GM15510 (cell line): Measurements from ENCODE around the gene ZYX.

Experiments used
- POLR2A ChIP-seq: IDR thresholded peaks from 3 replicates; pipeline ENCODE4 v1.6.1; 2011; ENCODE audit warnings: borderline replicate concordance; ENCODE audit not compliant: insufficient read length; ENCODE audit errors: extremely low read depth

Gene ZYX

DNA sequence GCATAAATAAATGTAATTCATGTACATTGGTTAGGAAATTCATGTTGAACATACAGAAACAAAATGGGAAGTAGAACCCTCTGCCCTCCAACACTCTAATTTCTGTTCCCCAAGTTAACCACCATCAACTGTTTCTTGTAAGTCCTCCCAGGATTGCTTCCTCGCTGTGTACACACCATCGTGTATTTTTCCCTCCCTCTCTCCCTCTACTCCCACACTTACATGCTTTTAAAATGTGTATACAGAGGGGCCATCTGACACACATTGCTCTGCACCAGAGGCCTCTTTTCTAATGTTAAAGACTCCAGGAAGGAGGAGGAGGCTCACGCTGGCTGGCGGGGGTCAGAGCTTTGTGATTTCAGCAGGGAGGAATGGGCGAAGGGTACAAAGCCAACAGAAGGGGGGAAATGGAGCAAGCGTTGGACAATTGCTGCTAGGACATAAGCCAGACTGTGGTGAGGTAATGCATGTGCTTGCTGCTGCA is 29.4 kb downstream of the ZYX start:
- TF ChIP-seq POLR2A, result no peak

DNA sequence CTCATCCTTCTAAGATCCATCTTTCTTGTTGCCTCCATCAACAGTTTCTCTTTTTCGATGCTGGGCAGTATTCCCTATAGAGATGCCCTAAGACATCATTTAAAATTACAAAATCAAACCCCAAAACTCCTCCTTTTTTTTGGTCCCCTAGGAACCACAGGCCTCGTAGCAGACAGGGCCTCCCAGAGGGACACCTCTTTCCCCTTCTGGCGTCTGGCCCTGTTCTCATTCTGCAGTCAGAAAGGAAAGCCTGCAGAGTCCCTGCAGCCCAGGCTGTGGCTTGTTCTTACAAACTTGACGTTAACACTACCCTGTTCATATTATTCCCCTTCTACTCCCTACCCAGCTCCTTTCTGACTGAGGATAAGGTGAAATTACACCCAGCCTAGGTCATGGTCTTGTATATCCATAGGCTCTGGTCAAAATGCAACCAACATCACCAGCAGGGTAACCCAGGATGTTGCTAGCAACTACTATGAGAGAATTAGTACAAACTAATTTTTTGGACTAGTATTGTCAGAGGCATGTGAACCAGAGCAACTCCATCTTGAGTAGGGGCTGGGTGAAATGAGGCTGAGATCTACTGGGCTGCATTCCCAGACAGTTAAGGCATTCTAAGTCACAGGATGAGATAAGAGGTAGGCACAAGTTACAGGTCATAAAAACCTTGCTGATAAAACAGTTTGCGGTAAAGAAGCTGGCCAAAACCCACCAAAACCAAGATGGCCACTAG is 31.0 kb downstream of the ZYX start:
- no peak for TF ChIP-seq POLR2A

DNA sequence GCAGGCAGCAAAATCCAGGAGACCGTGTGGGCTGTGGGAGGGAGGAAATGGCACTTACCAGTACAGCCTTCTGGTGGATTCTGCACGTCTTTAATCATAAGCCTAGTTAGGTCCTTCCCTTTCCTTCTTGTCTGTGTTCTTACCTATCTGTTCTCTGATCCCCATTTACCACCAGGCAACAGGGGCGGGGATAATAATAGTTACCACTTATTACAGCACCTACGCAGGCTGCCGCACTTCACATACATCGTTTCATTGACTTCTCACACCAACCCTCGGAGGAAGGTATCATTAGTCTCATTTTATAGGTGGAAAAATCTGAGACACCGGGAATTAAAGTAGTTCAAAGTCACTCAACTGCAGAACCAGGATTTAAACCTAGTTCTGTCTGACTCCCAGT is 32.0 kb downstream of the ZYX start:
- no peak for TF ChIP-seq POLR2A

DNA sequence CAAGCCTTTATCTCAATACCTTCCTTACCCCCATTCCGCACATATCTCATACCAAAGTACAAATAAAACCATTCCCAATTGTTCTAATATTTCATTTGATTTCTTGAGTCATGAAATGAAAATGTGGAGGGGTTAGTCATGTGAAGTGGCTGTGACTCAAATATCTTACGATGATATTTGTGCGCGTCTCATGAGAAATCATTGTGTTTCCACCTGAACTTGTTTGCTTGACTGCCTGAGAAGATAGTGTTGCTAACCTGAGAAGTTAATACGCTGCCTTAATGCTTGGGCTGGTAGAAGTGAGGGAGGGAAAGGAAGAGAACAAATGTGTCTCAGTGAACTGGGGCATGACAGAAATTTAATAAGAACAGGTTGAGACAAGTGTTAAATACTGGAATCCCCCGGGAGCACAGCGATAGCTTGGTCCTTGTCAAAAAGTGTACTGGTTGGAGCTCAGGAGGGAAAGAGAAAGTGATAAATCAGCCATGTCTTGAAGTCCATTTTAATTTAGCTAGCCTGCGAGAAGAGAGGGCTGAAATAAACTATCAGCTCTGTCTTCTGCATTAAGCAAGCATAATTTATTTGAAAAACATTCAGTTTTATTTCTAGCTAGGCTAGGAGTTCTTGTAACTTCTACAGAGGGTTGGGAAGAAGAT is 34.7 kb downstream of the ZYX start:
- TF ChIP-seq POLR2A, result no peak

DNA sequence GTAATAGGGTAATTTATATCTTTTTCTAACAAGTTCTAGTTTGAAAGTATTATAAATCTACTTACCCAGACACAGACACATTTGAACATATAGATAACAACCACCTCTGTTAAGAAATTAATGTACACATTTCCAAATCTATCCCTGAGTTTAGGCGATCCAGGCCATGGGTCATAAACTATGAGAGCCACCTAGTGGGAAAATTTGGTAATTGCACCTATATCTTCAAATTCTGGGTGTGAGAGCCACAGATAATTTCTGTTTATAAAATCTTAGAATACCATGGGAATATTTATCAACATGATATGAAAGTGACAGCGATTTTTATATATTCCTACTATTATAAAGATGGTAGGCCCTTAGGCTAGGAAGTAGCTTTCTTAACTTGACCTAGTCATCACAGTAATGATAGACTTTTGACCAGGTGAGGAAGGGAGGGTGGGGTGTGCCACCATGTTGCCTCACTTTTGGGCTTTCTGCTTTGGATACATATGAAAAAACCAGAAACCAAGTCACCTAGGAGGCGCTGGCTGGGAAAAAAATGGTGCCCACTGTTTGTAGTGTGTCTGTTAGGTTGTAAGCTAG is 35.5 kb downstream of the ZYX start:
- no peak for TF ChIP-seq POLR2A

DNA sequence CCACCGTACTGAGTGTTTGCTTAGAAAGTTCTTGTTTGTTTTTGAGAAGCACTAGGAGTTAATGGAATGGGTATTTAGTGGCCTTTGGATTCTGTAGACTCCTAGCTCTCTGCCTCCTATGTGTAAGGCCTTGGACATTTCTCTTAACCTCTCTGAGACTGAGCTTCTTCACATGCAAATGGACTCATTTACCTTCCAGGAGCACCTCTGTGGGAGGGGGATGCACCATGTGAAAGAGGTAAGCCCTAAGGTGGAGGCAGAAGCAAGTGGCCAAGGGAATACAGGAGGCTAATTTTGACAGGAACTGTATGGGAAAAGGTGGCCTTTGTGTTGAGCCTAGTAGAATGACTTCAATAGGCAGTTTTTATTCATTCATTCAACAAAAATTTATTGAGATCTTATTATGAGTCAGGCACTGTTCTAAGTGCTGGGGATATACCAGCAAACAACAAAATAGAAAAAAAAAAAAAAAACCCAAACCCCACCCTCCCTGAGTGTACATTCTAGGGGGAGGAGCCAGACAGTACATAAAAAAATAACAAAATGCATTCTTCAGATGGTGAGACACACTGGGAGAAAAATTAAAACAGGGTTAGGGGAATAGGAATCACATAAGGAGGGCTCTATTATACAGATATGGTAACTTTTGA is 36.7 kb downstream of the ZYX start:
- TF ChIP-seq POLR2A, result no peak

DNA sequence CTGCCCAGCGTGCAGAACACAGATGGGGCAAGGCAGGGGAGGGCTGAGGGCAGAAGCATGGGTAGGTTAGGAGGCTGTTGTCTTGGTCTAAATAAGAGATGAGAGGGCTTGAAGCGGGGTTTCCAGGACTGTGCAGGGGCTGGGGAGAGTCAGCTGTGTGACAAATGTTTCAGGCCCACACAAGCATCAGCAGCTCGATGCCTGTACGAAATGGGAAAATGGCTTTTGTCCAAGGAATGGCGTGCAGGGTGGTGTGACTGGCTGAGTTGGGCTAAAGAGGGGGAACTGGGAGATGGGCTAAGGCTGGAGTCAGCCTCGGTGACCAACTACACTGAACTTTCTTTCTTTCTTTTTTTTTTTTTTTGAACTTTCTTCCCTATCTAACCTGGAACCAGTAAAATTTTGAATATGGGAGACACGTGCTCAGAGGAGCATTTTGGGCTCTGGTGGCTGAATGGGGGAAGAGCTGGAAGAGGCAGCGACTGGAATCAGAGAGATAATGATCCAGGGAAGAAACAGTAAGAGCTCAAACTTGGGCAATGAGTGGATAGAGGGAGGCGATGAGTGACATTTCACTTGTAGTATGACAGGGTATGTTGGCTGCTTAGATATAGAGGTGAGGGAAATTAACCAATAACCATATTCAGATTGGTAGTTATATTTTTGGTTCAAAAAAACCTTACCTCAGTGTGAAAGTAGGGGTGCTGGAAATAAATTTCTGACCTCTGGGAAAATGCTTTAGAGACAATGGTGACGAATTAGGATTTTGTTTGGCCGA is 37.7 kb downstream of the ZYX start:
- TF ChIP-seq POLR2A, result no peak

DNA sequence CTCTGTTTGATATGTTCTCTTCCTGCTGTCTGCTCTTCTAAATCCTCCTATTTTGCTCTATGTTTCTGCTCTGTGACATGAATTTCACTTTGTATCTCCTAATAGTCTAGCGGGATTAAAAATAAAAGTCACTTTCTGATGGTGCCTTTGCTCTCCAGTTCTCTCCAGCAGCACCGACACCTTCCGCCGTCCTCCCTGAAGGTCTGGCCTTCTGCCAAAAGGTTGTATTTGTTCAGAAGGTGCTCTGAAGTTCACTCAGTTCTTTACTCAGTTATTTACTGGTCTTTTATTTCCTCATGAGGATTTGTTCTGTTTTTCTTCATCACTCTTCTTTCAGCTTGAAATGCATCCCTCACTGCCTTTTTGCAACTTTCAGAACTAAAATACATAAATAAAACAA is 38.7 kb downstream of the ZYX start:
- no peak for TF ChIP-seq POLR2A

DNA sequence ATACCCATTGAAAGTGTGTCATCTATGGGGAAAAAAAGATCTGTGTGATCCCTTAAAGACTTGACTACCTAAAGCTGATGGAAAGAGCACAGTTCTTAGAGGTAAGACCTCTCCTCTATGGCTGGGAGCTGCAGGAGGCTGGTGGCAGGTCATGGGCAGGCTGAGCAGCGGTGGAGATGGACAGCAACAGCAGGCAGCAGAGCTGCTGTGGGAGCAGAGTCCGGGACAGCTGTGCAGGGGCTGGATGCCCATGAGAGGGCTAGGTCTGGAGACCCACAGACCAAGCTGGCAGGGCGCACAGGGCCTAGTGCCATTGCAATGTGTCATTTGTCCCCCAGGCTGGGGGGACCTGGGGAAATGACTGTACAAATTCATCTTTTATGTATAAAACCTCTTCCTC is 40.9 kb downstream of the ZYX start:
- no peak for TF ChIP-seq POLR2A

DNA sequence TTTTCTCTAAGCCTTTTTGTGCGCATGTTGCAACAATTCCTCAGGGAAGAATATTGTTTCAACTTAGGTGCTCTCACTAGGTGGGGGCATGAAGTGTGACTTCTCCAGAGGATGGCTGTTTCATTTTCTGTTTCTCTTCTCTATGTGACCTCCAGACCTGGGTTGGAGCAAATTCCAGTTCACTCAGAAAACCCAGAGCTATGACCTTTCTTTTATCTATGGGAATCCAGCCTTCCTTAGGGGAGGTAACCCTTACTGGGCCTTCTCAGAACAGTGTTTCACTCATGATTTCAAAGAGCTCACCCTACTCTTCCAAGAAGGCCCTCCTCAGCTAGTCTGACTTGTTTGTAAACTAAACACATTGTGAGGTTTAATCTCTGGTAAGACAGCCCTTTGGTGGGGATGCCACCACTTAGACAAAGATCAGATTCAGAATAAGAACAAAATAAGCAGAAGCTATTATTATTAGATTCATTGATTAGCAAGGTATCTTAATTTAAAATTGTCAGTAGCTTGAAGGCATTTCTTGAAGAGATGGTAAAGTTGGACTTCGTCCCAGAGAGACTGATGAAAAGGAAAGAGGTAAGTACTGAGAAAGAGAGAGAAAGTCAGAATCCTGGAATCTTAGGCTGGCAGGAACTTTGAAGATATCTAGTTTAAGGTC is 45.5 kb downstream of the ZYX start:
- TF ChIP-seq POLR2A, result no peak

DNA sequence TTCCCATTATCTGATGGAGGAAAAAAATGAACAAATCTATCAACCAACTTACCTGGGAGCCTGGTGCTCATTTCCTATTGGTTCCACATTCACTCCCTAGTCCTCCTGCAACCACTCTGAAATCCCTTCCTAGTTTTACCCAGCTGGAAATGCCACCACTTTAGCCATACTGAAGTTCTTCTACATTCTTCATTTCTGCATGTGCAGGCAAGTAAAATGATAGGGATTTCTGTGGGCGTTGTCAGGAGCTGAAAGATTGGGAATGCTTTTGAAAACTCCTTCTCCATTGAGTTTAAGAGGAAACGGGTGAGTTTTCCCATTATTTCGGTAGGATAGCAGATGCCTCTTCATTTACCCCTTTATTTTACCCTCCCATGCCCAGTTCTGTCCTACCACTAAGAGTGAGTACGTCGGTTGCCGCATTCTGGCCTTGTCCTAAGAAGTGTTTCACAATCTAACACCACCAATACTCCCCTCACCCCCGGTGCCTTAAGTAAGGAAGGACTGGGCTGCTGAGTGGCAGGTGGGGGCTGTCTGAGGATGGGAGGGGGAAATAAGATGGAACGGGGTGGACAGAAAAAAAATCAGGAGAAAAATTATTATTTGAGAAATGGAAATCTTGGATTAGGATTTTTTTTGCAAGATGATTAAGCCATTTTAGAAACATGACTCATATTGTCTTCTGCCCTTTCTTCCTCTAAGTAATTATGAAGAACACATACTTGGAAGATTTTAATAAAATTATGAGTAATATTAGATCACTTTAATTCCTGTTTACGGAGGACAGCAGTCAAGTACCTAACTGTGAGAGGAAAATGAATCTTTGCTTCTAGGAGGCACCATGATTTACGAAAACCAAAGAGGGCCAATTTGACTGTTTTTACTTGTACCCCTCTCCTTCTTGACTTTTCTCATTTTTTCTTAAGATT is 48.9 kb downstream of the ZYX start:
- no peak for TF ChIP-seq POLR2A

DNA sequence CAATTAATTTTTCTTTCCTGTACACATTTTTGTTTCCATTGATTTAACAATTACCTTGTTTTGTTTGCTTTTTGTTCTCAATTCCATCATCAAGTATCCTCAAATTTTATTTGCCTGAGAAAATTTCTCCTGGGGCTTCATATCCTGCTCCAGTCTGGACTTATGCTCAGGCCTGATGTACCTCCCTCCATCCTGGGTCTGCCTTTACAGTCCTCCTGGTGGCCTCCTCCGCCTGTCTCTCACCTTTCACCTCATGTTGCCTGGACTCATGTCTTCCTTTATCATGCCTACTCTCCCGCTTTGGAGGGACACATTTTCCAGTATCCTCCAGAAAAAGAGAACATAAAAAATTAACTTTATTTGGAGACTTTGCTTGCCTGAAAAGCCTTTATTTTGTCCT is 50.0 kb downstream of the ZYX start:
- TF ChIP-seq POLR2A, result no peak

DNA sequence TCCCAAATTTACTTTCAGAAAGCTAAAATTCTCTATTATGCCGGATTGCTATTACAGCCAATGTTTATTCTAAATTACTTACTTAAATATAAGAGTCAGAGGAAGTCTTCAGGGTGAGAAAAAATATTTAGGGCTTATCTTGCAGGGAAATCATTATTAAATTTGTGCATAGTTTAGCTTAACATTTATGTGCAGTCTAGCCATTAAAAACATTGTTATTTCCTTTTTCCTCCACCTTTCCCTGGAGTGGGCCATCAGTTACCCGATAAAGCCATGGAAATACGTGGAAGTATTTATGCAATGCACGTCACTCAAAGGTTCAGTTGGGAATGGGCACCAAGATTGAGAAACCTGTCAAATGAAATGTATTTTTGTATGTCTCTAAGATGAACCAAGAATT is 52.6 kb downstream of the ZYX start:
- no peak for TF ChIP-seq POLR2A
